Panc1 (cell line): ENCODE results near the gene KIF5B. TPM values are rescaled to one million over a fixed set of nuclear protein-coding genes. Genes with fewer than 3 reads are reported as not detected.

ENCODE experiments used
- ATAC-seq: fragments of 200-7000 bp; cut with Tn5 transposase; 2 replicates; pipeline ENCODE4 v1.9.1; 2020; ENCODE audit warnings: mild to moderate bottlenecking, moderate library complexity
- BruUV-seq: library from RNA; stranded (reverse); fragments of 400-500 nt; replicated peaks from 2 replicates; lab custom pipeline; 2021; lab: Mats Ljungman, UMichigan
- CTCF ChIA-PET: fragments of 300-600 bp; sonication (Branson Sonifier 250); formaldehyde crosslinking; loops from one replicate; lab custom pipeline; 2022; ENCODE audit warnings: antibody characterized with exemption; lab: Charles Lee
- POLR2A ChIA-PET: fragments of 300-600 bp; sonication (Branson Sonifier 250); formaldehyde crosslinking; loops from one replicate; lab custom pipeline; 2022; ENCODE audit warnings: antibody characterized with exemption; lab: Charles Lee
- DNase-seq: peaks from one replicate; pipeline ENCODE4 v3.0.0-alpha.2; 2010; ENCODE audit warnings: low read depth, low spot score
- H3K27ac ChIP-seq: 2 replicates; pipeline ENCODE4 v1.5.1; 2011; ENCODE audit warnings: mild to moderate bottlenecking, low read length, inconsistent platforms
- H3K27me3 ChIP-seq: fragments of 200-500 bp; sonication (Bioruptor generic); 2 replicates; pipeline ENCODE4 v1.6.0; 2014; ENCODE audit warnings: low read length, inconsistent platforms; ENCODE audit not compliant: control insufficient read depth, insufficient read depth
- H3K36me3 ChIP-seq: fragments of 200-500 bp; sonication (Bioruptor generic); 2 replicates; pipeline ENCODE4 v1.5.1; 2014; ENCODE audit warnings: inconsistent platforms, mild to moderate bottlenecking, low read length, moderate library complexity; ENCODE audit not compliant: control insufficient read depth, insufficient read depth
- H3K4me1 ChIP-seq: 2 replicates; pipeline ENCODE4 v1.5.1; 2011; ENCODE audit warnings: inconsistent platforms, mild to moderate bottlenecking, low read length, moderate library complexity; ENCODE audit not compliant: control insufficient read depth, insufficient read depth
- H3K4me3 ChIP-seq, 2 experiments: 2 replicates each; pipeline ENCODE4 v1.5.1; 2011 to 2012; ENCODE audit warnings: low read depth in 2 of 2, low read length in 2 of 2, mild to moderate bottlenecking in 2 of 2, inconsistent platforms in 1 of 2, moderate library complexity in 1 of 2
- H3K9me3 ChIP-seq: fragments of 200-500 bp; sonication (Bioruptor generic); 2 replicates; pipeline ENCODE4 v1.5.1; 2014; ENCODE audit warnings: low read depth, mild to moderate bottlenecking, inconsistent platforms, low read length, moderate library complexity; ENCODE audit not compliant: control insufficient read depth, insufficient read depth
- CTCF ChIP-seq: fragments of 450-650 bp; IDR thresholded peaks from 2 replicates; pipeline ENCODE4 v1.5.1; 2017; ENCODE audit warnings: mild to moderate bottlenecking
- POLR2AphosphoS5 ChIP-seq: IDR thresholded peaks from 2 replicates; pipeline ENCODE4 v1.6.1; 2012; ENCODE audit warnings: mild to moderate bottlenecking, low read depth, low read length, moderate library complexity
- REST ChIP-seq, 2 experiments: IDR thresholded peaks; 2 replicates each; pipeline ENCODE4 v1.6.1; 2011 to 2012; ENCODE audit warnings: low read depth in 2 of 2, control low read depth in 1 of 2, low read length in 1 of 2, mild to moderate bottlenecking in 1 of 2, moderate library complexity in 1 of 2; ENCODE audit not compliant: insufficient read depth in 1 of 2
- SIN3A ChIP-seq: IDR thresholded peaks from 2 replicates; pipeline ENCODE4 v1.6.1; 2012; ENCODE audit warnings: low read depth, mild to moderate bottlenecking, low read length, moderate library complexity, borderline replicate concordance; ENCODE audit not compliant: insufficient read depth
- TCF7L2 ChIP-seq: IDR thresholded peaks from 2 replicates; pipeline ENCODE4 v1.6.1; 2011; ENCODE audit warnings: mild to moderate bottlenecking, low read depth, low read length, inconsistent platforms
- in situ Hi-C: cut with HindIII; loops from 2 replicates; pipeline ENCODE4 v1.10.0; 2016; ENCODE audit warnings: low sequenced_read_pairs, low pct_unique_long_range_greater_than_20kb
- intact Hi-C: fragments of 100-400 bp; cut with micrococcal nuclease; formaldehyde crosslinking; loops from one replicate; pipeline ENCODE4 v1.10.0; 2022; ENCODE audit not compliant: unreplicated experiment
- total RNA-seq: library from RNA; stranded (reverse); gene quantifications from one replicate; pipeline ENCODE4 v1.2.1, GENCODE V29; 2021; ENCODE audit not compliant: unreplicated experiment

The KIF5B gene
- total RNA-seq, 1 experiment from 2014 or later, result 89.9 TPM

- H3K4me1 ChIP-seq, result no peaks in the 10 kb centered on the region
- H3K4me3 ChIP-seq, result no peak overlapping the region
- H3K27ac ChIP-seq, result no peak overlapping the region
- no TSS peak for BruUV-seq
- intact Hi-C loops, result no loop called here
- no peaks in the 10 kb centered on the region for H3K9me3 ChIP-seq
- in situ Hi-C loops, result no loop called here
- POLR2A ChIA-PET, result no interaction called here
- no peak for ATAC-seq
- DNase-seq, result no peak
- CTCF ChIA-PET, result interaction anchor here (0.8 kb wide), 1 partner anchor 324 kb away, joined by 3 read pairs; no protein-coding TSS in a partner anchor
- no peak for TF ChIP-seq POLR2AphosphoS5
- no peak for TF ChIP-seq CTCF
- TF ChIP-seq TCF7L2, result no peak
- no peak for TF ChIP-seq REST (IDR thresholded peaks at IDR 0.05; ENCODE audit: insufficient read depth in 1 of 2, low read depth in 2 of 2, low read length in 1 of 2)
- TF ChIP-seq SIN3A, result no peak
- no peaks in the 10 kb centered on the region for H3K27me3 ChIP-seq
- H3K36me3 ChIP-seq, result peaks cover 72% of the 10 kb centered on the region
Measured at GRCh38 chr10:32033171-32033570, 23.1 kb downstream of the KIF5B start.

GRCh38 chr10:32031920-32032319 lies 24.3 kb downstream of the KIF5B start:
- no peak for ATAC-seq
- in situ Hi-C loops (no loop called here), intact Hi-C loops (no loop called here)
- no peak for DNase-seq
- ChIA-PET POLR2A (no interaction called here), CTCF (no interaction called here)
- no peak for TF ChIP-seq SIN3A
- no peak for TF ChIP-seq TCF7L2
- no peak for TF ChIP-seq POLR2AphosphoS5
- TF ChIP-seq CTCF, result no peak
- TF ChIP-seq REST (IDR thresholded peaks at IDR 0.05; ENCODE audit: insufficient read depth in 1 of 2, low read depth in 2 of 2, low read length in 1 of 2), result no peak
- no peak overlapping the region for H3K4me3 ChIP-seq
- H3K9me3 ChIP-seq, result no peaks in the 10 kb centered on the region
- H3K36me3 ChIP-seq, result peaks cover 72% of the 10 kb centered on the region
- BruUV-seq, result no TSS peak
- H3K4me1 ChIP-seq, result no peaks in the 10 kb centered on the region
- H3K27ac ChIP-seq, result no peak overlapping the region
- H3K27me3 ChIP-seq, result no peaks in the 10 kb centered on the region
